ENCODE measurements around the gene METTL5. TPM values are rescaled to one million over a fixed set of nuclear protein-coding genes. Genes with fewer than 3 reads are reported as not detected.

METTL5 gene
- total and polyA plus RNA-seq, 9 of the 15 experiments (the other 6 are each of a cell fraction or from before 2014, with no cell fraction given), result 149 to 471 (median 224) TPM

DNA sequence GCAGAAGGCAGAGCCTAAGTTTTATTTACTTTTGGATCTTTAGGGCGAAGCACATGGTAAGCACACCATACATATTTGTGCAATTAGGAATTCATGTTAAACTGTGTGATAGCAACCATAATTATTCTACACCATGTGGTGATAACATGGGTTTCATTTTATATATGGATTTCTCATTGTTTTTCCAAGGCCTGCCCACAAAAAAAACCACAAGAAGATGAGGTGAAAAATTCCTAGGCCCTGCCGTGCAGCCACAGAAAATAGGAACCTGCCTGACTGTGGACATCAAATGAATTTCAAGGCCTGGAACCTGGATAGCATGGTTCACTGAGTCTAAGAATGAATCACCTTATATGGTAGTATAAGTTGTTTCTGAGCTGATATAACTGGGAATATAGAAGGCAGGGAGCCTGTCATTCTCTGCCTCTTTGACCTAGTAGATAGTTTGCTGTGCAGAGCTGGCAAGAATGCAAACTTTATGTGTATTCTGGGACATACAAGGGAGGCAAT, 48.4 kb downstream of the METTL5 start (continued):
- TF ChIP-seq NCOA2 (IDR thresholded peaks at IDR 0.05; ENCODE audit: partially characterized antibody in 2 of 2) (no peak), ZNF75A (CRISPR knock-in tag; IDR thresholded peaks at IDR 0.05) (no peak), MAFK (IDR thresholded peaks at IDR 0.05; ENCODE audit: low read length) (no peak), ZNF224 (CRISPR knock-in tag; IDR thresholded peaks at IDR 0.05) (no peak), MECOM (CRISPR knock-in tag; IDR thresholded peaks at IDR 0.05) (0 out of 2 replicates have a peak, but pooled peaks have one; percentile 27), ZNF316 (IDR thresholded peaks at IDR 0.05) (no peak), ZNF551 (CRISPR knock-in tag; IDR thresholded peaks at IDR 0.05) (no peak), REST (IDR thresholded peaks at IDR 0.05; ENCODE audit: borderline replicate concordance) (no peak), REST (CRISPR knock-in tag; IDR thresholded peaks at IDR 0.05; ENCODE audit: low read depth) (no peak), ZNF174 (CRISPR knock-in tag; IDR thresholded peaks at IDR 0.05) (no peak), ZNF780A (CRISPR knock-in tag; IDR thresholded peaks at IDR 0.05) (no peak), SMARCA4 (IDR thresholded peaks at IDR 0.05) (no peak), MLX (CRISPR knock-in tag; conservative IDR thresholded peaks at IDR 0.05) (no peak), ZNF239 (CRISPR knock-in tag; IDR thresholded peaks at IDR 0.05) (no peak), POLR2H (tag; IDR thresholded peaks at IDR 0.05; ENCODE audit: low read depth) (no peak), ETV6 (IDR thresholded peaks at IDR 0.05; ENCODE audit: borderline replicate concordance in 1 of 2, low read depth in 2 of 2, low read length in 1 of 2) (no peak), ETV6 (CRISPR knock-in tag; IDR thresholded peaks at IDR 0.05; ENCODE audit: borderline replicate concordance) (no peak), IRF2 (CRISPR knock-in tag; IDR thresholded peaks at IDR 0.05) (no peak), SMARCE1 (IDR thresholded peaks at IDR 0.05) (no peak), RBM15 (IDR thresholded peaks at IDR 0.05; ENCODE audit: insufficient read depth, low read length) (no peak), ZNF766 (CRISPR knock-in tag; conservative IDR thresholded peaks at IDR 0.05) (0 out of 2 replicates have a peak, but pooled peaks have one; percentile 45)
- TF ChIP-seq, protein P1, sequence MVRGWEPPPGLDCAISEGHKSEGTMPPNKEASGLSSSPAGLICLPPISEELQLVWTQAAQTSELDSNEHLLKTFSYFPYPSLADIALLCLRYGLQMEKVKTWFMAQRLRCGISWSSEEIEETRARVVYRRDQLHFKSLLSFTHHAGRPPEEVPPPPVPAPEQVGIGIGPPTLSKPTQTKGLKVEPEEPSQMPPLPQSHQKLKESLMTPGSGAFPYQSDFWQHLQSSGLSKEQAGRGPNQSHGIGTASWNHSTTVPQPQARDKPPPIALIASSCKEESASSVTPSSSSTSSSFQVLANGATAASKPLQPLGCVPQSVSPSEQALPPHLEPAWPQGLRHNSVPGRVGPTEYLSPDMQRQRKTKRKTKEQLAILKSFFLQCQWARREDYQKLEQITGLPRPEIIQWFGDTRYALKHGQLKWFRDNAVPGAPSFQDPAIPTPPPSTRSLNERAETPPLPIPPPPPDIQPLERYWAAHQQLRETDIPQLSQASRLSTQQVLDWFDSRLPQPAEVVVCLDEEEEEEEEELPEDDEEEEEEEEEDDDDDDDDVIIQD (CRISPR knock-in tag; IDR thresholded peaks at IDR 0.05), result no peak

All from K562 (cell line).